Mesodermal cell (in vitro differentiated cells): ENCODE results near the gene SDC1.

ENCODE experiments used
- H3K27ac ChIP-seq: 2 replicates; pipeline ENCODE4 v1.7.0; 2013; ENCODE audit warnings: mild to moderate bottlenecking, low read depth, low read length, moderate library complexity; ENCODE audit not compliant: severe bottlenecking
- H3K36me3 ChIP-seq: 2 replicates; pipeline ENCODE4 v1.7.1; 2013; ENCODE audit warnings: mild to moderate bottlenecking, low read length, moderate library complexity; ENCODE audit not compliant: control insufficient read depth, insufficient read depth
- H3K4me1 ChIP-seq: one replicate; pipeline ENCODE4 v1.7.1; 2013; ENCODE audit warnings: mild to moderate bottlenecking, low read length; ENCODE audit not compliant: insufficient read depth, control insufficient read depth, poor library complexity, severe bottlenecking
- H3K4me3 ChIP-seq: 2 replicates; pipeline ENCODE4 v1.7.0; 2013; ENCODE audit warnings: low read length, control low read depth, mild to moderate bottlenecking; ENCODE audit not compliant: insufficient read depth, poor library complexity, severe bottlenecking; ENCODE audit errors: extremely low read depth
- H3K9me3 ChIP-seq: 2 replicates; pipeline ENCODE4 v1.7.1; 2013; ENCODE audit warnings: mild to moderate bottlenecking, low read length, moderate library complexity; ENCODE audit not compliant: control insufficient read depth
- WGBS, 2 experiments: methylation state at CpG; one replicate each; pipeline ENCODE4 v1.1.5; 2013; ENCODE audit warnings: missing lambda C conversion rate in 2 of 2; ENCODE audit not compliant: insufficient coverage in 2 of 2; 5-methylcytosine and 5-hydroxymethylcytosine counted together

SDC1 gene

GRCh38 chr2:20180676-20181648 is 44.0 kb downstream of the SDC1 start:
- H3K36me3 ChIP-seq = no peaks in the 10 kb centered on the region
- H3K4me3 ChIP-seq = no peak overlapping the region
- H3K9me3 ChIP-seq = no peaks in the 10 kb centered on the region
- H3K27ac ChIP-seq = no peak overlapping the region
- 95 to 100% methylated on average over 8 to 14 of the region's 17 CpGs for WGBS, 2 experiments
- H3K4me1 ChIP-seq = peaks cover 23% of the 10 kb centered on the region

GRCh38 chr2:20179755-20180594 is 45.0 kb downstream of the SDC1 start:
- H3K4me3 ChIP-seq = no peak overlapping the region
- H3K27ac ChIP-seq = no peak overlapping the region
- no peaks in the 10 kb centered on the region for H3K9me3 ChIP-seq
- H3K4me1 ChIP-seq = peaks cover 13% of the 10 kb centered on the region
- 77 to 86% methylated on average over 14 to 18 of the region's 25 CpGs for WGBS, 2 experiments
- H3K36me3 ChIP-seq = no peaks in the 10 kb centered on the region

GRCh38 chr2:20179466-20179754 is 45.5 kb downstream of the SDC1 start:
- Histone ChIP-seq H3K9me3 (no peaks in the 10 kb centered on the region), H3K4me3 (no peak overlapping the region), H3K36me3 (no peaks in the 10 kb centered on the region), H3K4me1 (peaks cover 7% of the 10 kb centered on the region), H3K27ac (no peak overlapping the region)
- 74 to 100% methylated on average over 2 to 3 of the region's 3 CpGs for WGBS, 2 experiments

- 93% methylated on average over 6 to 10 of the region's 10 CpGs for WGBS, 2 experiments
- peaks cover 2% of the 10 kb centered on the region for H3K4me1 ChIP-seq
- no peaks in the 10 kb centered on the region for H3K36me3 ChIP-seq
- no peaks in the 10 kb centered on the region for H3K9me3 ChIP-seq
- H3K4me3 ChIP-seq = no peak overlapping the region
- no peak overlapping the region for H3K27ac ChIP-seq
These were observed 46.1 kb downstream of the SDC1 start for GRCh38 chr2:20178666-20179465.

- H3K4me1 ChIP-seq = no peaks in the 10 kb centered on the region
- no peak overlapping the region for H3K27ac ChIP-seq
- no peak overlapping the region for H3K4me3 ChIP-seq
- 85 to 92% methylated on average over 12 to 14 of the region's 14 CpGs for WGBS, 2 experiments
- no peaks in the 10 kb centered on the region for H3K9me3 ChIP-seq
- H3K36me3 ChIP-seq = no peaks in the 10 kb centered on the region
These were observed 46.7 kb downstream of the SDC1 start for GRCh38 chr2:20178249-20178607.

- Histone ChIP-seq H3K4me3 (no peak overlapping the region), H3K36me3 (no peaks in the 10 kb centered on the region), H3K4me1 (no peaks in the 10 kb centered on the region), H3K9me3 (no peaks in the 10 kb centered on the region), H3K27ac (no peak overlapping the region)
- WGBS, 2 experiments = 89 to 91% methylated on average over 9 of the region's 10 CpGs
These were observed 47.2 kb downstream of the SDC1 start for GRCh38 chr2:20177556-20178248.

- H3K27ac ChIP-seq = no peak overlapping the region
- no peak overlapping the region for H3K4me3 ChIP-seq
- H3K9me3 ChIP-seq = no peaks in the 10 kb centered on the region
- H3K36me3 ChIP-seq = no peaks in the 10 kb centered on the region
- H3K4me1 ChIP-seq = no peaks in the 10 kb centered on the region
- WGBS, 2 experiments = 97 to 98% methylated on average over 4 of the region's 5 CpGs
These were observed 48.2 kb downstream of the SDC1 start for GRCh38 chr2:20176760-20177159.

- Histone ChIP-seq H3K27ac (no peak overlapping the region), H3K9me3 (no peaks in the 10 kb centered on the region), H3K4me1 (no peaks in the 10 kb centered on the region), H3K4me3 (no peak overlapping the region), H3K36me3 (no peaks in the 10 kb centered on the region)
- 90 to 95% methylated on average over 2 to 3 of the region's 3 CpGs for WGBS, 2 experiments
These were observed 49.0 kb downstream of the SDC1 start for GRCh38 chr2:20175931-20176330.

- H3K4me1 ChIP-seq = no peaks in the 10 kb centered on the region
- no peaks in the 10 kb centered on the region for H3K9me3 ChIP-seq
- H3K4me3 ChIP-seq = no peak overlapping the region
- no peaks in the 10 kb centered on the region for H3K36me3 ChIP-seq
- H3K27ac ChIP-seq = no peak overlapping the region
- 80 to 82% methylated on average over 8 of the region's 8 CpGs for WGBS, 2 experiments
These were observed 49.7 kb downstream of the SDC1 start for GRCh38 chr2:20175267-20175666.

- Histone ChIP-seq H3K9me3 (no peaks in the 10 kb centered on the region), H3K4me3 (no peak overlapping the region), H3K4me1 (no peaks in the 10 kb centered on the region), H3K27ac (no peak overlapping the region), H3K36me3 (no peaks in the 10 kb centered on the region)
- WGBS, 2 experiments = 100% methylated on average over 2 of the region's 2 CpGs; no CpG with 5 or more reads in 1 of the 2 experiments
These were observed 50.5 kb downstream of the SDC1 start for GRCh38 chr2:20174410-20174809.
